Measurements from ENCODE around the gene ESRRA. TPM values are rescaled to one million over a fixed set of nuclear protein-coding genes. Genes with fewer than 3 reads are reported as not detected.
A peak's percentile ranks its signal among the peaks of the same experiment; 100 is the strongest.

ESRRA gene
- total and polyA plus RNA-seq, 9 of the 15 experiments (the other 6 are each of a cell fraction or from before 2014, with no cell fraction given), result 0.27 to 89.7 (median 23.7) TPM

- no peak for TF ChIP-seq CEBPZ (IDR thresholded peaks at IDR 0.05; ENCODE audit: borderline replicate concordance, low read depth, low read length)
- no peak for TF ChIP-seq ZNF57 (CRISPR knock-in tag; IDR thresholded peaks at IDR 0.05)
- TF ChIP-seq ZBED1 (IDR thresholded peaks at IDR 0.05), result peak; percentile 50; the same call in 1 of the 2 replicates
- 0 out of 2 replicates have a peak, but pooled peaks have one; percentile 67 for TF ChIP-seq RBM14 (IDR thresholded peaks at IDR 0.05; ENCODE audit: borderline replicate concordance, insufficient read depth, low read depth, low read length)
- TF ChIP-seq L3MBTL2 (IDR thresholded peaks at IDR 0.05), result peak; percentile 75
- no peak for TF ChIP-seq GTF2B (IDR thresholded peaks at IDR 0.05; ENCODE audit: extremely low read depth, insufficient read length)
- TF ChIP-seq POLR2B (IDR thresholded peaks at IDR 0.05; ENCODE audit: low read depth, partially characterized antibody), result peak; percentile 86
- TF ChIP-seq GTF2E2 (tag; IDR thresholded peaks at IDR 0.05), result peak; percentile 70; the same call in 1 of the 2 replicates
- no peak for TF ChIP-seq DACH1 (IDR thresholded peaks at IDR 0.05; ENCODE audit: partially characterized antibody)
- peak; percentile 69 for TF ChIP-seq ASH1L (IDR thresholded peaks at IDR 0.05; ENCODE audit: borderline replicate concordance, low read depth, partially characterized antibody)
- peak; percentile 93 for TF ChIP-seq POLR2G (IDR thresholded peaks at IDR 0.05; ENCODE audit: low read depth, low read length)
Measured at GRCh38 chr11:64317325-64317960, 12.1 kb downstream of the ESRRA start, which contains the start of gene TRMT112 (continued).
